ENCODE measurements around the gene IL6. TPM values are rescaled to one million over a fixed set of nuclear protein-coding genes. Genes with fewer than 3 reads are reported as not detected.
"Not testable (repeated sequence)": the region's sequence is repeated elsewhere in the genome, so short reads cannot be mapped to it uniquely, and the experiment has no call there.

Gene IL6
- total and polyA plus RNA-seq, 2 of the 8 experiments (the other 6 are each of a cell fraction or from before 2014, with no cell fraction given), result 0.12 to 0.41 TPM

- ChIA-PET CTCF (ENCODE audit: partially characterized antibody) (interaction anchor here (4.1 to 4.3 kb wide), 2 partner anchors 17 to 46 kb away, joined by 17 to 36 read pairs; partner anchors contain the start of gene IL6), POLR2A (ENCODE audit: partially characterized antibody) (interaction anchor here (1.4 to 3.4 kb wide), 3 partner anchors 10 to 147 kb away, joined by 3 to 10 read pairs (median 3); no protein-coding TSS in a partner anchor)
- H3K4me3 ChIP-seq (ENCODE audit: extremely low read depth in 1 of 4, insufficient read depth in 2 of 4, low read depth in 3 of 4, low read length in 4 of 4); H2BK5ac ChIP-seq (ENCODE audit: low read depth, low read length); H2BK15ac ChIP-seq (ENCODE audit: low read length); H2AK5ac ChIP-seq (ENCODE audit: low read depth, low read length); H3K14ac ChIP-seq (ENCODE audit: insufficient read length); H4K91ac ChIP-seq (replicated peaks; ENCODE audit: insufficient read length, low read length); H2BK20ac ChIP-seq (ENCODE audit: low read length); H2BK120ac ChIP-seq (replicated peaks; ENCODE audit: low read depth, low read length); H3K56ac ChIP-seq (replicated peaks; ENCODE audit: insufficient read length, low read depth, low read length); H3K79me2 ChIP-seq (ENCODE audit: control insufficient read depth in 1 of 2, insufficient read depth in 2 of 2, low read length in 2 of 2); H2BK12ac ChIP-seq (ENCODE audit: low read depth, low read length); H3K4me2 ChIP-seq (ENCODE audit: insufficient read depth in 1 of 2, low read depth in 2 of 2, low read length in 2 of 2); H3K27me3 ChIP-seq (replicated peaks in 1 of 4; ENCODE audit: control insufficient read depth in 3 of 4, extremely low read depth in 1 of 4, insufficient read depth in 3 of 4, low read length in 3 of 4); H3K4me1 ChIP-seq (replicated peaks in 1 of 4; ENCODE audit: control insufficient read depth in 3 of 4, insufficient read depth in 4 of 4, low read length in 3 of 4); H3K23me2 ChIP-seq (ENCODE audit: low read depth, low read length); H3K4ac ChIP-seq (replicated peaks; ENCODE audit: insufficient read length, low read depth, low read length); H4K8ac ChIP-seq (ENCODE audit: extremely low read depth, insufficient read depth, low read length); H3K27ac ChIP-seq (ENCODE audit: low read depth, low read length); H3K18ac ChIP-seq (ENCODE audit: extremely low read depth, low read length); H3K36me3 ChIP-seq (ENCODE audit: control insufficient read depth in 2 of 4, insufficient read depth in 4 of 4, low read length in 3 of 4); H2AFZ ChIP-seq (ENCODE audit: low read length); DNase-seq (ENCODE audit: low read depth in 1 of 2, low spot score in 2 of 2); H4K5ac ChIP-seq (ENCODE audit: insufficient read length, low read depth, low read length); H3K23ac ChIP-seq (ENCODE audit: insufficient read length); H4K20me1 ChIP-seq (replicated peaks in 1 of 2; ENCODE audit: control insufficient read depth in 1 of 2, insufficient read depth in 2 of 2, low read length in 2 of 2); H3K9me3 ChIP-seq (ENCODE audit: insufficient read depth in 2 of 2, low read depth in 1 of 2, low read length in 1 of 2); H3K9ac ChIP-seq (replicated peaks in 1 of 4; ENCODE audit: extremely low read depth in 1 of 4, low read depth in 3 of 4, low read length in 3 of 4); FAIRE-seq; H3K79me1 ChIP-seq (ENCODE audit: low read depth, low read length): not testable (repeated sequence)
- WGBS, 2 experiments (ENCODE audit: extremely low coverage in 1 of 2, insufficient coverage in 1 of 2, insufficient read length in 1 of 2, insufficient replicate concordance in 2 of 2, low coverage in 1 of 2, low lambda C conversion rate in 2 of 2, missing lambda C conversion rate in 1 of 2), result 88% methylated on average over 4 of the region's 4 CpGs; no CpG with 5 or more reads in 1 of the 2 experiments
Observed at GRCh38 chr7:22708214-22708613, 18.8 kb upstream of the IL6 start.

GRCh38 chr7:22708677-22709061 is 18.3 kb upstream of the IL6 start:
- not testable (repeated sequence) for H3K79me2 ChIP-seq (ENCODE audit: control insufficient read depth in 1 of 2, insufficient read depth in 2 of 2, low read length in 2 of 2); H3K27ac ChIP-seq (ENCODE audit: low read depth, low read length); H4K8ac ChIP-seq (ENCODE audit: extremely low read depth, insufficient read depth, low read length); FAIRE-seq; H2BK20ac ChIP-seq (ENCODE audit: low read length); H4K5ac ChIP-seq (ENCODE audit: insufficient read length, low read depth, low read length); H4K91ac ChIP-seq (replicated peaks; ENCODE audit: insufficient read length, low read length); H3K23me2 ChIP-seq (ENCODE audit: low read depth, low read length); H3K9ac ChIP-seq (replicated peaks in 1 of 4; ENCODE audit: extremely low read depth in 1 of 4, low read depth in 3 of 4, low read length in 3 of 4); H3K56ac ChIP-seq (replicated peaks; ENCODE audit: insufficient read length, low read depth, low read length); H3K79me1 ChIP-seq (ENCODE audit: low read depth, low read length); H3K4me3 ChIP-seq (ENCODE audit: extremely low read depth in 1 of 4, insufficient read depth in 2 of 4, low read depth in 3 of 4, low read length in 4 of 4); H3K4ac ChIP-seq (replicated peaks; ENCODE audit: insufficient read length, low read depth, low read length); H2AFZ ChIP-seq (ENCODE audit: low read length); DNase-seq (ENCODE audit: low read depth in 1 of 2, low spot score in 2 of 2); H3K4me1 ChIP-seq (replicated peaks in 1 of 4; ENCODE audit: control insufficient read depth in 3 of 4, insufficient read depth in 4 of 4, low read length in 3 of 4); H3K23ac ChIP-seq (ENCODE audit: insufficient read length); H2AK5ac ChIP-seq (ENCODE audit: low read depth, low read length); H3K9me3 ChIP-seq (ENCODE audit: insufficient read depth in 2 of 2, low read depth in 1 of 2, low read length in 1 of 2); H3K36me3 ChIP-seq (ENCODE audit: control insufficient read depth in 2 of 4, insufficient read depth in 4 of 4, low read length in 3 of 4); H2BK5ac ChIP-seq (ENCODE audit: low read depth, low read length); H3K14ac ChIP-seq (ENCODE audit: insufficient read length); H2BK12ac ChIP-seq (ENCODE audit: low read depth, low read length); H3K27me3 ChIP-seq (replicated peaks in 1 of 4; ENCODE audit: control insufficient read depth in 3 of 4, extremely low read depth in 1 of 4, insufficient read depth in 3 of 4, low read length in 3 of 4); H4K20me1 ChIP-seq (replicated peaks in 1 of 2; ENCODE audit: control insufficient read depth in 1 of 2, insufficient read depth in 2 of 2, low read length in 2 of 2); H2BK120ac ChIP-seq (replicated peaks; ENCODE audit: low read depth, low read length); H2BK15ac ChIP-seq (ENCODE audit: low read length)
- POLR2A ChIA-PET (ENCODE audit: partially characterized antibody), result interaction anchor here (0.6 to 3.4 kb wide), 8 partner anchors 10 to 173 kb away, joined by 3 to 10 read pairs (median 3); no protein-coding TSS in a partner anchor
- Histone ChIP-seq H3K18ac (ENCODE audit: extremely low read depth, low read length) (peak overlapping the region; percentile 32; the same call in 1 of the 2 replicates), H3K4me2 (ENCODE audit: insufficient read depth in 1 of 2, low read depth in 2 of 2, low read length in 2 of 2) (peak overlapping the region in 1 of 2 experiments; percentile 21; a peak in 1 of 4 replicates)
- 77% methylated on average over 9 of the region's 9 CpGs; no CpG with 5 or more reads in 1 of the 2 experiments for WGBS, 2 experiments (ENCODE audit: extremely low coverage in 1 of 2, insufficient coverage in 1 of 2, insufficient read length in 1 of 2, insufficient replicate concordance in 2 of 2, low coverage in 1 of 2, low lambda C conversion rate in 2 of 2, missing lambda C conversion rate in 1 of 2)
- CTCF ChIA-PET (ENCODE audit: partially characterized antibody), result interaction anchor here (1.1 to 4.3 kb wide), 4 partner anchors 17 to 52 kb away, joined by 3 to 36 read pairs (median 10); partner anchors contain the start of gene IL6
